Neutrophil (primary cell): Measurements from ENCODE around the gene GSTT2B.
"Not testable (repeated sequence)": the region's sequence is repeated elsewhere in the genome, so short reads cannot be mapped to it uniquely, and the experiment has no call there.

Experiments
- H3K27ac ChIP-seq: fragments of 200-600 bp; sonication (generic); 2 replicates; pipeline ENCODE4 v1.5.1; 2016; ENCODE audit warnings: mild to moderate bottlenecking, moderate library complexity
- H3K27me3 ChIP-seq: fragments of 200-600 bp; sonication (generic); 2 replicates; pipeline ENCODE4 v1.6.0; 2016; ENCODE audit warnings: mild to moderate bottlenecking
- H3K36me3 ChIP-seq: fragments of 200-600 bp; sonication (generic); 2 replicates; pipeline ENCODE4 v1.5.1; 2017
- H3K4me1 ChIP-seq, 2 experiments: fragments of 200-600 bp in 1 of 2; sonication (generic) in 1 of 2; 1 replicate in 1 of 2; 2 replicates in 1 of 2; pipeline versions ENCODE4 v1.5.1 to v1.6.1; 2013 to 2016; ENCODE audit warnings: low read depth in 1 of 2, low read length in 1 of 2, mild to moderate bottlenecking in 1 of 2, moderate library complexity in 1 of 2; ENCODE audit not compliant: control insufficient read depth in 1 of 2, insufficient read depth in 1 of 2
- H3K4me3 ChIP-seq, 2 experiments: fragments of 200-600 bp in 1 of 2; sonication (generic) in 1 of 2; 1 replicate in 1 of 2; 2 replicates in 1 of 2; pipeline ENCODE4 v1.5.1; 2013 to 2016; ENCODE audit warnings: low read depth in 1 of 2, low read length in 1 of 2, mild to moderate bottlenecking in 1 of 2, moderate library complexity in 1 of 2
- H3K9me3 ChIP-seq: fragments of 200-600 bp; sonication (generic); 2 replicates; pipeline ENCODE4 v1.5.1; 2016
- TF ChIP-seq, protein P1 (sequence below): fragments of 200-600 bp; sonication (generic); IDR thresholded peaks from 2 replicates; pipeline ENCODE4 v1.5.1; 2016; ENCODE audit warnings: antibody characterized with exemption

GSTT2B gene, protein sequence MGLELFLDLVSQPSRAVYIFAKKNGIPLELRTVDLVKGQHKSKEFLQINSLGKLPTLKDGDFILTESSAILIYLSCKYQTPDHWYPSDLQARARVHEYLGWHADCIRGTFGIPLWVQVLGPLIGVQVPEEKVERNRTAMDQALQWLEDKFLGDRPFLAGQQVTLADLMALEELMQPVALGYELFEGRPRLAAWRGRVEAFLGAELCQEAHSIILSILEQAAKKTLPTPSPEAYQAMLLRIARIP

DNA sequence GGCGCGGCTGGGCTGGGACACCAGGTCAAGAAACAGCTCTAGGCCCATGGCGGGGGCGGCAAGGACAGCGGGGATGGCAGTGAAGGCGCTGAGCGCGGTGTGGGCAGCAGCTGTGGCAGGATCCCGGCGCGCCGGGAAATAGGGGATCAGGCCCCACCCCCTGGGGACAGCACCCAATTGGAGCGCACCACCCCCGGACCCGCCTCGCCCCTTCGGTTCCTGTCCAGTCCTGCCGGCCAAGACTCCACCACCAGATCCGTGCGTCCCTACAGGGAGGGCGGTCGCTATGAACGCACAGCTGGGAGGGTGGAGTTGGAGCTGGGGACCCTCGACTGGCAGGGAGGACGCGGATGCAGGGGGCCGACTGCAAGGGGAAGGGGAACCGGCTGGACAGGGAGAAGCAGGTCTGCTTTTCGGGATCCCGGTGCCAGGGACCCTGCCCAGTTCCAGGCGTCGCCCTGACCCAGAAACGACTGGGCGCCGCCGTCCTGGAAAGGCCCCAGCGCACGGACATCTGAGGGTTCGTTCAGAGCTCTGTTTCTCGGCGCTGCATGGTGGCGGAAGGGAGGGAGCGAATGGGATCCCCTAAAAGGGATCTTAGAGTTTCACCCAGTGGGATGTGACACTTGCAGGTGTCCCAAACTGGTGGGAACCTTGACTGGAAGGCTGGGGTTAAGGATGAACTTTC lies at the start of gene GSTT2B:
Gene GSTT2B (minus strand): TSS at position 112 of the 688 bp plus-strand sequence. CDS start 64 bp downstream, at position 48.
- H3K4me3 ChIP-seq, H3K9me3 ChIP-seq, H3K36me3 ChIP-seq, H3K27ac ChIP-seq, H3K4me1 ChIP-seq, H3K27me3 ChIP-seq: not testable (repeated sequence)

DNA sequence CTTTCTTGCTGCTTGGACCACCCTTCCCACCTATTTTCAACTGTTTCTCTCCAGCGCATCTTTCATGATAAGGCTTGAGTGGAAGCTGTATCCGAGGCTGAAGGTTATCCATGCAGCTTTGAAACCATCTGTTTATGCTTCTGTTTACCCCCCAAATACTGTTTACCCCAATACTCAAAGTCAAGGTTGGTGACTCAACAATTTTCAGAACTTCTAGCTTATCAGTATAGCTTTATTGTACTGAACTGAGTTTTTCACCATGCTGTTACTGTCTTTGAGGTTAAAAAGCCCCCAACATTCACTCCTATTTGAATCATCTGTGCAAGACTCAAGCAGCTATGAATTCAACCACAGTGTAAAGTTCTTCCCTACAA lies 49.0 kb upstream of the GSTT2B start:
- TF ChIP-seq, protein P1, sequence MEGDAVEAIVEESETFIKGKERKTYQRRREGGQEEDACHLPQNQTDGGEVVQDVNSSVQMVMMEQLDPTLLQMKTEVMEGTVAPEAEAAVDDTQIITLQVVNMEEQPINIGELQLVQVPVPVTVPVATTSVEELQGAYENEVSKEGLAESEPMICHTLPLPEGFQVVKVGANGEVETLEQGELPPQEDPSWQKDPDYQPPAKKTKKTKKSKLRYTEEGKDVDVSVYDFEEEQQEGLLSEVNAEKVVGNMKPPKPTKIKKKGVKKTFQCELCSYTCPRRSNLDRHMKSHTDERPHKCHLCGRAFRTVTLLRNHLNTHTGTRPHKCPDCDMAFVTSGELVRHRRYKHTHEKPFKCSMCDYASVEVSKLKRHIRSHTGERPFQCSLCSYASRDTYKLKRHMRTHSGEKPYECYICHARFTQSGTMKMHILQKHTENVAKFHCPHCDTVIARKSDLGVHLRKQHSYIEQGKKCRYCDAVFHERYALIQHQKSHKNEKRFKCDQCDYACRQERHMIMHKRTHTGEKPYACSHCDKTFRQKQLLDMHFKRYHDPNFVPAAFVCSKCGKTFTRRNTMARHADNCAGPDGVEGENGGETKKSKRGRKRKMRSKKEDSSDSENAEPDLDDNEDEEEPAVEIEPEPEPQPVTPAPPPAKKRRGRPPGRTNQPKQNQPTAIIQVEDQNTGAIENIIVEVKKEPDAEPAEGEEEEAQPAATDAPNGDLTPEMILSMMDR, result no peak
- Histone ChIP-seq H3K27ac (no peak overlapping the region), H3K27me3 (no peaks in the 10 kb centered on the region), H3K4me3 (no peak overlapping the region), H3K36me3 (no peaks in the 10 kb centered on the region), H3K4me1 (peaks cover 9 to 11% of the 10 kb centered on the region in 2 experiments), H3K9me3 (no peaks in the 10 kb centered on the region)

DNA sequence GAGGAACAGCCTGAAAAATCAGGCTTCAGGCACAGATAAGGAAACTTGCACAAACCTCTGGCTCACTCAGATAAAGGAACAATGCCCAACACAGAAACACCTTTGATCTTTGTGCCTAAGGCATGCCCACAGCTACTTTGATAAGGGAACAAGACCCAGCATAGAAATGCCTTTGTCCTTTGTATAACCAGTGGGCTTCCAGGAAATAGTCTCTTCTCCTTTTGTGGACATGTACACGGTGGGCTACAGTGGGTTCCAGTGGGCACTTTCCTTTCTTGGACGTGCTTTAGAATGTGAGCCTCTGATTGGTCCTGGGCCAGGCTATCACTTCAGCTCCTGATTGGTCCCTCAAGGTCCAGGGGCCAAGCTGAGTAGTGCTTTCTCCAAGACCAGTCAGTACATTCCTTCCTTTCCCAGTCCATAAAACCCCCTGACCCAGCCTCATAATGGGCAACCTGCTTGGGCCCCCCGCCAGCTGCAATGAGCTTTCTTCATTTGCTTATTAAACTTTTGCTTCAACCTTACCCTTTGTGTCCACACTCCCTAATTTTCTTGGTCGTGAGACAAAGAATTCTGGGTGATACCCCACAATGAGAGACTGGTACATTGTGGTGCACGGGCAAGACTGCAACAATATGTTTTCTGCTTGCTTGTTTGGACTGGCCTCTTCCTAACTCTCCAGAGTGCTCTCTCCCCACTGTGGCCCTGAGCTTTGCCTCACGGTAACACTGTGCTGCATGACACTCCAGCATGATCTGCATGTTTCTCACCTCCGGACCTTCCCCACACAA lies 48.4 kb upstream of the GSTT2B start:
- Histone ChIP-seq H3K27ac (no peak overlapping the region), H3K4me3 (no peak overlapping the region), H3K9me3 (no peaks in the 10 kb centered on the region), H3K27me3 (no peaks in the 10 kb centered on the region), H3K4me1 (peaks cover 9 to 11% of the 10 kb centered on the region in 2 experiments), H3K36me3 (no peaks in the 10 kb centered on the region)
- TF ChIP-seq, protein P1, result no peak

DNA sequence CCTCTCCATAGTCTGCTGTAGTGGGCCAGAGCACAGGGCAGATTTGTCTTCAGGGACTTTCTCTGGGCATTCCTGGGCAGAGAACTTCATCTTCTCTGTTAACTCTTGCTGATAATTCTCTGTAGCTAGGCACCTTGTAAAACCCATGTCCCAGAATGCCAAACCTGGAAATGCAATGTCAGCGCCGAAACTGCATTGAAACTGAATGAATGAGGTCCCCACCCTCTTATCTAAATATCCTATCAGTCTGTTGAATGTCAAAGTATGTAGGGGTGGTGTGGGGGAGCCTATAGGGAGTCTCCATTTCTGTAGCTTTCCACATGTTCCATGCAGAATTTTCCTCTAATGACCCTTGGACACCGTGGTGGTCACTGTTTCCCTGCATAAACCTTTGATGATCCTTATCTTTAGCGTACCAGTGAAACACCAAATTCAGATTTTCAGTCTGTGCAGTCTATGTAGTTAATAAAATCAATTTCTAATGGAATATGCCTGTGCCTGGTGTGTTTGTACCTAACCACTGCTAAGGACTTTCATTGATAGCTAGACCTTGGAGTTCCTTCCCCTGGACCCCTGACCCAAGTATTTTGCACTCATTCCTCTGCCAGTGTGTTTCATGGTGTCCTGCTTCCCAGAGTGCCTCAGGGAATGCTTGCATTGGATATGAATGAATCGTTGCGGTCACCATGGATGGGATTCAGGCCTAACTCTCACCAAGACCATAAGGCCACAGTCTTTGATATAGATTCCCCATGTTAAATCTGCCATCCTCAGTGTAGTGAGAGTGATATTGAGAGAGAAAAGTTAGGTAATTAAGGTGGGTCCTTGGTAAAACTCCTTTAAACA lies 47.6 kb upstream of the GSTT2B start:
- TF ChIP-seq, protein P1, result no peak
- no peaks in the 10 kb centered on the region for H3K9me3 ChIP-seq

DNA sequence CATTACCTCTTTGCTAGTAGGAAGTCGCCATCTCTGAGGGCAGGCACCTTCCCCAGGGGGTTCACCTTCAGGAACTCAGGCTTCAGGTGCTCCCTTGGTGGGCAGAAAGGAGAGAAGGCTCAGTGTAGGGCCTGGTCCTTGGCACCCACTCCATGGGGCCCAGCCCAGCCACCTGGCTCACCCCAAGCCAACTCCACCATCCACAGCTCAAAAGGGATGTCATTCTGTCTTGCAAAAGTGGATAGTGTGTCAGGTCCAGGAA lies 47.0 kb upstream of the GSTT2B start:
- Histone ChIP-seq H3K36me3 (no peaks in the 10 kb centered on the region), H3K27ac (no peak overlapping the region), H3K4me1 (peaks cover 9 to 11% of the 10 kb centered on the region in 2 experiments), H3K27me3 (peaks cover 4% of the 10 kb centered on the region), H3K4me3 (no peak overlapping the region), H3K9me3 (no peaks in the 10 kb centered on the region)
- TF ChIP-seq, protein P1, result no peak

More for the DNA sequence above, 47.6 kb upstream of the GSTT2B start:
- H3K4me3 ChIP-seq, result no peak overlapping the region
- H3K4me1 ChIP-seq, result peaks cover 9 to 11% of the 10 kb centered on the region in 2 experiments
- peaks cover under 1% of the 10 kb centered on the region for H3K27me3 ChIP-seq
- H3K36me3 ChIP-seq, result no peaks in the 10 kb centered on the region
- H3K27ac ChIP-seq, result no peak overlapping the region
